H9 (cell line): ENCODE data around the gene FAIM2. TPM values are rescaled to one million over a fixed set of nuclear protein-coding genes. Genes with fewer than 3 reads are reported as not detected.

Experiments used
- DNase-seq: peaks from one replicate; pipeline ENCODE4 v3.0.0-alpha.2; 2017
- H2AFZ ChIP-seq: one replicate; pipeline ENCODE4 v1.6.1; 2013; ENCODE audit warnings: mild to moderate bottlenecking, low read length, control low read depth, moderate library complexity
- H2AK5ac ChIP-seq: 2 replicates; pipeline ENCODE4 v1.6.1; 2013; ENCODE audit warnings: low read length, control low read depth, mixed read lengths; ENCODE audit not compliant: insufficient read length
- H2BK120ac ChIP-seq: one replicate; pipeline ENCODE4 v1.6.1; 2013; ENCODE audit warnings: low read depth, mild to moderate bottlenecking, low read length, control low read depth, inconsistent platforms; ENCODE audit not compliant: poor library complexity, severe bottlenecking
- H2BK12ac ChIP-seq: 2 replicates; pipeline ENCODE4 v1.6.1; 2013; ENCODE audit warnings: low read length, control low read depth, mixed read lengths, low read depth; ENCODE audit not compliant: insufficient read length
- H2BK15ac ChIP-seq: 2 replicates; pipeline ENCODE4 v1.6.1; 2013; ENCODE audit warnings: low read depth, low read length, control low read depth
- H2BK20ac ChIP-seq: one replicate; pipeline ENCODE4 v1.6.1; 2013; ENCODE audit warnings: low read depth, mild to moderate bottlenecking, low read length, control low read depth, inconsistent platforms; ENCODE audit not compliant: poor library complexity, severe bottlenecking
- H2BK5ac ChIP-seq: 2 replicates; pipeline ENCODE4 v1.6.1; 2013; ENCODE audit warnings: low read length, control low read depth, mixed read lengths; ENCODE audit not compliant: insufficient read length
- H3K14ac ChIP-seq: 2 replicates; pipeline ENCODE4 v1.6.1; 2013; ENCODE audit warnings: low read length, control low read depth; ENCODE audit not compliant: insufficient read depth
- H3K18ac ChIP-seq: 2 replicates; pipeline ENCODE4 v1.6.1; 2013; ENCODE audit warnings: low read depth, mild to moderate bottlenecking, mixed read lengths, low read length, control low read depth; ENCODE audit not compliant: insufficient read length
- H3K23ac ChIP-seq: 2 replicates; pipeline ENCODE4 v1.6.1; 2013; ENCODE audit warnings: low read length, control low read depth, mixed read lengths, low read depth; ENCODE audit not compliant: insufficient read length
- H3K23me2 ChIP-seq: 2 replicates; pipeline ENCODE4 v1.6.1; 2013; ENCODE audit warnings: low read depth, mild to moderate bottlenecking, mixed read lengths, low read length, control low read depth; ENCODE audit not compliant: insufficient read length, poor library complexity, severe bottlenecking
- H3K27ac ChIP-seq: 2 replicates; pipeline ENCODE4 v1.5.1; 2013; ENCODE audit warnings: low read length, control low read depth, mixed read lengths, low read depth; ENCODE audit not compliant: insufficient read length
- H3K27me3 ChIP-seq: 2 replicates; pipeline ENCODE4 v1.6.1; 2013; ENCODE audit warnings: low read length, control low read depth, inconsistent platforms; ENCODE audit not compliant: insufficient read depth
- H3K4ac ChIP-seq: 2 replicates; pipeline ENCODE4 v1.6.1; 2013; ENCODE audit warnings: low read depth, mild to moderate bottlenecking, control low read depth, inconsistent platforms, low read length, moderate library complexity
- H3K4me1 ChIP-seq: 2 replicates; pipeline ENCODE4 v1.6.1; 2013; ENCODE audit warnings: low read length, control low read depth, inconsistent platforms; ENCODE audit not compliant: insufficient read depth
- H3K4me2 ChIP-seq: 2 replicates; pipeline ENCODE4 v1.6.1; 2013; ENCODE audit warnings: low read length, control low read depth, mixed read lengths; ENCODE audit not compliant: insufficient read length, insufficient read depth
- H3K56ac ChIP-seq: 2 replicates; pipeline ENCODE4 v1.6.1; 2013; ENCODE audit warnings: low read depth, mild to moderate bottlenecking, mixed read lengths, low read length, control low read depth; ENCODE audit not compliant: insufficient read length
- H3K79me1 ChIP-seq: 2 replicates; pipeline ENCODE4 v1.6.1; 2013; ENCODE audit warnings: low read depth, mild to moderate bottlenecking, moderate library complexity, low read length, control low read depth, inconsistent platforms; ENCODE audit not compliant: insufficient read depth, poor library complexity, severe bottlenecking
- H3K79me2 ChIP-seq: 2 replicates; pipeline ENCODE4 v1.6.1; 2013; ENCODE audit warnings: low read length, control low read depth, inconsistent platforms; ENCODE audit not compliant: insufficient read depth
- H3K9ac ChIP-seq: 2 replicates; pipeline ENCODE4 v1.6.1; 2013; ENCODE audit warnings: low read length, control low read depth, mixed read lengths; ENCODE audit not compliant: insufficient read length; ENCODE audit errors: extremely low read depth
- H3K9me3 ChIP-seq: one replicate; pipeline ENCODE4 v1.6.1; 2013; ENCODE audit warnings: low read depth, low read length, inconsistent platforms; ENCODE audit not compliant: control insufficient read depth
- H3T11ph ChIP-seq: one replicate; pipeline ENCODE4 v1.6.1; 2013; ENCODE audit warnings: mild to moderate bottlenecking, low read length, control low read depth, inconsistent platforms
- H4K20me1 ChIP-seq: one replicate; pipeline ENCODE4 v1.6.1; 2013; ENCODE audit not compliant: control insufficient read depth, insufficient read length, insufficient read depth
- H4K5ac ChIP-seq: 2 replicates; pipeline ENCODE4 v1.6.1; 2013; ENCODE audit warnings: low read depth, mild to moderate bottlenecking, mixed read lengths, low read length, control low read depth; ENCODE audit not compliant: insufficient read length
- H4K8ac ChIP-seq: replicated peaks from 2 replicates; pipeline ENCODE4 v1.6.1; 2013; ENCODE audit warnings: low read length, control low read depth, mixed read lengths, low read depth; ENCODE audit not compliant: insufficient read length
- H4K91ac ChIP-seq: 2 replicates; pipeline ENCODE4 v1.6.1; 2013; ENCODE audit warnings: low read depth, mild to moderate bottlenecking, moderate library complexity, mixed read lengths, low read length, control low read depth; ENCODE audit not compliant: insufficient read length
- H3K27ac Mint-ChIP-seq, 3 experiments: 2 replicates in 2 of 3; 3 replicates in 1 of 3; pipeline ENCODE4 v1.8.0; 2020 to 2021; ENCODE audit warnings: mixed read lengths in 3 of 3, mild to moderate bottlenecking in 1 of 3, moderate library complexity in 1 of 3
- H3K27me3 Mint-ChIP-seq: 2 replicates; pipeline ENCODE4 v1.8.0; 2021; ENCODE audit warnings: low read depth, mild to moderate bottlenecking, moderate library complexity, mixed read lengths
- H3K36me3 Mint-ChIP-seq, 3 experiments: 2 replicates in 2 of 3; 3 replicates in 1 of 3; pipeline ENCODE4 v1.8.0; 2020 to 2021; ENCODE audit warnings: low read depth in 3 of 3, mixed read lengths in 3 of 3; ENCODE audit not compliant: insufficient read depth in 1 of 3
- H3K4me1 Mint-ChIP-seq, 2 experiments: 2 replicates each; pipeline ENCODE4 v1.8.0; 2020; ENCODE audit warnings: mixed read lengths in 2 of 2
- H3K4me3 Mint-ChIP-seq, 2 experiments: 2 replicates in 1 of 2; 3 replicates in 1 of 2; pipeline ENCODE4 v1.8.0; 2020 to 2021; ENCODE audit warnings: mild to moderate bottlenecking in 2 of 2, mixed read lengths in 2 of 2, moderate library complexity in 1 of 2
- H3K9me3 Mint-ChIP-seq, 2 experiments: 2 replicates in 1 of 2; 3 replicates in 1 of 2; pipeline ENCODE4 v1.8.0; 2020; ENCODE audit warnings: mild to moderate bottlenecking in 2 of 2, mixed read lengths in 2 of 2, moderate library complexity in 1 of 2
- WGBS: extraction: QIAGEN DNeasy Blood & Tissue Kit; methylation state at CpG from one replicate; pipeline ENCODE4 v1.1.7; 2013; ENCODE audit warnings: missing lambda C conversion rate, low lambda C conversion rate, mixed read lengths; ENCODE audit not compliant: insufficient read length; ENCODE audit errors: extremely low coverage; 5-methylcytosine and 5-hydroxymethylcytosine counted together
- total RNA-seq: library from RNA; stranded (reverse); gene quantifications from 2 replicates; pipeline ENCODE4 v1.2.1, GENCODE V29; 2021
- TF ChIP-seq, protein P1 (sequence below): fragments of 200-600 bp; sonication (generic); conservative IDR thresholded peaks from 3 replicates; pipeline ENCODE4 v1.8.0; 2021; ENCODE audit warnings: antibody characterized with exemption, mild to moderate bottlenecking

Gene FAIM2
- total RNA-seq, 1 experiment from 2014 or later, result 0.42 TPM

DNA sequence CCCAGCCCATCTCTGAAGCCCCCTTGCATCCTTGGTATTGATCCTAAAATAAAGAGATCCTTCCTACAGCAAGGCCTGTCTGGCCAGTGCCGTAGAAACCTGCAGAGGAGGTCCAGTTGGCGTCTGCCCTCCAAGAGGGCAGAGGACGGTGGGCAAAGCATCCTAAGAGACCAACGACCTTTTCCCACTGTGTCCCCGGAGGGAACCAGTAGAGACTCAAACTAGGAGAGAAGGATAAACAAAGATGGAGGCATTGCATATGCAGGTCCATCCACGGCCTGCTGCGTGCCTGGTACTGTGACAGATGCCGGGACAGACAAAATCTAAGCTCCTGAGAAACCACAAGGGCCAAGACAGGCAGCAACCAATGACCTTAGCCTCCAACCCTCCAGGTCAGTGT is 79.3 kb downstream of the FAIM2 start:
- Histone ChIP-seq H4K20me1 (no peaks in the 10 kb centered on the region), H3K27ac (no peak overlapping the region)

More for the DNA sequence above, 79.3 kb downstream of the FAIM2 start:
- H3K4ac ChIP-seq, result no peak overlapping the region
- H4K8ac ChIP-seq, result no peak overlapping the region
- H3K9me3 ChIP-seq, result no peaks in the 10 kb centered on the region
- Mint-ChIP-seq H3K36me3 (peaks cover 13 to 14% (median 14%) of the 10 kb centered on the region in 3 experiments), H3K9me3 (no peaks in the 10 kb centered on the region; a peak in 1 of 5 replicates), H3K27ac (no peak overlapping the region), H3K4me3 (no peak overlapping the region; a peak in 1 of 5 replicates), H3K4me1 (peaks cover 44 to 68% of the 10 kb centered on the region in 2 experiments), H3K27me3 (no peaks in the 10 kb centered on the region)
- H3K23me2 ChIP-seq, result peaks cover 16% of the 10 kb centered on the region
- no peak overlapping the region for H2BK15ac ChIP-seq
- H3K9ac ChIP-seq, result no peak overlapping the region
- H3K14ac ChIP-seq, result no peak overlapping the region
- H2AK5ac ChIP-seq, result no peak overlapping the region
- H3T11ph ChIP-seq, result no peak overlapping the region
- peaks cover 2% of the 10 kb centered on the region; the same call in 1 of the 2 replicates for H3K79me2 ChIP-seq
- H3K56ac ChIP-seq, result no peak overlapping the region
- H3K4me1 ChIP-seq, result peaks cover 2% of the 10 kb centered on the region
- no peaks in the 10 kb centered on the region for H3K27me3 ChIP-seq
- TF ChIP-seq, protein P1, sequence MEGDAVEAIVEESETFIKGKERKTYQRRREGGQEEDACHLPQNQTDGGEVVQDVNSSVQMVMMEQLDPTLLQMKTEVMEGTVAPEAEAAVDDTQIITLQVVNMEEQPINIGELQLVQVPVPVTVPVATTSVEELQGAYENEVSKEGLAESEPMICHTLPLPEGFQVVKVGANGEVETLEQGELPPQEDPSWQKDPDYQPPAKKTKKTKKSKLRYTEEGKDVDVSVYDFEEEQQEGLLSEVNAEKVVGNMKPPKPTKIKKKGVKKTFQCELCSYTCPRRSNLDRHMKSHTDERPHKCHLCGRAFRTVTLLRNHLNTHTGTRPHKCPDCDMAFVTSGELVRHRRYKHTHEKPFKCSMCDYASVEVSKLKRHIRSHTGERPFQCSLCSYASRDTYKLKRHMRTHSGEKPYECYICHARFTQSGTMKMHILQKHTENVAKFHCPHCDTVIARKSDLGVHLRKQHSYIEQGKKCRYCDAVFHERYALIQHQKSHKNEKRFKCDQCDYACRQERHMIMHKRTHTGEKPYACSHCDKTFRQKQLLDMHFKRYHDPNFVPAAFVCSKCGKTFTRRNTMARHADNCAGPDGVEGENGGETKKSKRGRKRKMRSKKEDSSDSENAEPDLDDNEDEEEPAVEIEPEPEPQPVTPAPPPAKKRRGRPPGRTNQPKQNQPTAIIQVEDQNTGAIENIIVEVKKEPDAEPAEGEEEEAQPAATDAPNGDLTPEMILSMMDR, result no peak
- no peak overlapping the region for H3K23ac ChIP-seq
- no peak overlapping the region for H2BK120ac ChIP-seq
- H2BK5ac ChIP-seq, result no peak overlapping the region
- H2AFZ ChIP-seq, result no peak overlapping the region
- H3K4me2 ChIP-seq, result no peak overlapping the region
- H2BK12ac ChIP-seq, result no peak overlapping the region
- no CpG with 5 or more reads among the region's 8 CpGs for WGBS
- H4K5ac ChIP-seq, result no peak overlapping the region
- no peak for DNase-seq
- no peak overlapping the region for H2BK20ac ChIP-seq
- H3K79me1 ChIP-seq, result peaks cover 4% of the 10 kb centered on the region
- no peak overlapping the region for H3K18ac ChIP-seq
- H4K91ac ChIP-seq, result no peak overlapping the region
